ENCODE results near the gene ADAM11. TPM values are rescaled to one million over a fixed set of nuclear protein-coding genes. Genes with fewer than 3 reads are reported as not detected.
A peak's percentile ranks its signal among the peaks of the same experiment; 100 is the strongest.
"Not testable (repeated sequence)": the region's sequence is repeated elsewhere in the genome, so short reads cannot be mapped to it uniquely, and the experiment has no call there.

Gene ADAM11
- 0.41 TPM for total RNA-seq
- long read RNA-seq, result 0 reads

GRCh38 chr17:44758414-44759085 is at the start of gene ADAM11:
TSS of gene ADAM11 (plus strand) at chr17:44758988. CDS start at chr17:44759200, 212 bp downstream.
- no peaks in the 10 kb centered on the region for H3K36me3 ChIP-seq
- peaks cover 14% of the 10 kb centered on the region for H3K4me1 ChIP-seq
- intact Hi-C loops (cut with DNase I), result no loop called here
- no peak within 1 kb of the TSS for H3K27ac ChIP-seq
- no peak for TF ChIP-seq CTCF (IDR thresholded peaks at IDR 0.05)
- H3K9me3 ChIP-seq, result no peaks in the 10 kb centered on the region
- DNase-seq, result no peak
- peak within 1 kb of the TSS; percentile 53 for H3K4me3 ChIP-seq
- H3K27me3 ChIP-seq (ENCODE audit: low read depth), result peaks cover 46% of the 10 kb centered on the region
- ATAC-seq, result peak; percentile 4 to 21

GRCh38 chr17:44719444-44719843 is 39.3 kb upstream of the ADAM11 start:
- Histone ChIP-seq H3K4me1 (no peaks in the 10 kb centered on the region), H3K27me3 (ENCODE audit: low read depth) (no peaks in the 10 kb centered on the region), H3K9me3 (no peaks in the 10 kb centered on the region), H3K27ac (no peak overlapping the region), H3K36me3 (peaks cover 10% of the 10 kb centered on the region), H3K4me3 (no peak overlapping the region)
- no peak for ATAC-seq
- TF ChIP-seq CTCF (IDR thresholded peaks at IDR 0.05), result no peak
- intact Hi-C loops (cut with DNase I), result no loop called here
- DNase-seq, result no peak

- TF ChIP-seq CTCF (IDR thresholded peaks at IDR 0.05), result no peak
- intact Hi-C loops (cut with DNase I), result no loop called here
- DNase-seq (no peak), ATAC-seq (no peak)
- Histone ChIP-seq H3K9me3 (no peaks in the 10 kb centered on the region), H3K27me3 (ENCODE audit: low read depth) (no peaks in the 10 kb centered on the region), H3K27ac (no peak overlapping the region), H3K36me3 (peaks cover 10% of the 10 kb centered on the region), H3K4me3 (no peak overlapping the region), H3K4me1 (no peaks in the 10 kb centered on the region)
Measured at GRCh38 chr17:44722254-44722653, 36.5 kb upstream of the ADAM11 start.

- H3K36me3 ChIP-seq, result peaks cover 20% of the 10 kb centered on the region
- ATAC-seq; H3K4me1 ChIP-seq; intact Hi-C loops (cut with DNase I); H3K4me3 ChIP-seq; H3K27me3 ChIP-seq (ENCODE audit: low read depth); H3K27ac ChIP-seq; DNase-seq; H3K9me3 ChIP-seq: not testable (repeated sequence)
Measured at GRCh38 chr17:44726121-44726520, 32.7 kb upstream of the ADAM11 start.

- Histone ChIP-seq H3K4me1 (no peaks in the 10 kb centered on the region), H3K4me3 (no peak overlapping the region), H3K27me3 (ENCODE audit: low read depth) (no peaks in the 10 kb centered on the region), H3K36me3 (peaks cover 12% of the 10 kb centered on the region), H3K9me3 (no peaks in the 10 kb centered on the region), H3K27ac (no peak overlapping the region)
- DNase-seq (no peak), ATAC-seq (no peak)
- intact Hi-C loops (cut with DNase I), result no loop called here
- no peak for TF ChIP-seq CTCF (IDR thresholded peaks at IDR 0.05)
Measured at GRCh38 chr17:44733753-44734152, 25.0 kb upstream of the ADAM11 start.

- no peak for TF ChIP-seq CTCF (IDR thresholded peaks at IDR 0.05)
- DNase-seq (no peak), ATAC-seq (no peak)
- H3K36me3 ChIP-seq, result peaks cover 12% of the 10 kb centered on the region
- no peaks in the 10 kb centered on the region for H3K4me1 ChIP-seq
- no peak overlapping the region for H3K4me3 ChIP-seq
- H3K27me3 ChIP-seq (ENCODE audit: low read depth), result no peaks in the 10 kb centered on the region
- intact Hi-C loops (cut with DNase I), result no loop called here
- H3K9me3 ChIP-seq, result no peaks in the 10 kb centered on the region
- no peak overlapping the region for H3K27ac ChIP-seq
Measured at GRCh38 chr17:44734272-44734671, 24.5 kb upstream of the ADAM11 start.

Measured in lower lobe of right lung (tissue), 2 donors.